UCSD-AML1 (cell line): ENCODE data around the gene UNCX.
"Not testable (repeated sequence)": the region's sequence is repeated elsewhere in the genome, so short reads cannot be mapped to it uniquely, and the experiment has no call there.

Experiments used
- DNase-seq: peaks from one replicate; lab custom pipeline; 2025; ENCODE audit not compliant: unreplicated experiment; lab: John Stamatoyannopoulos, UW

Gene UNCX

GRCh38 chr7:1274121-1274875, 41.6 kb downstream of the UNCX start:
- DNase-seq, result no peak

- no peak for DNase-seq
Observed at GRCh38 chr7:1274876-1275375, 42.3 kb downstream of the UNCX start.

GRCh38 chr7:1275451-1276381, 43.0 kb downstream of the UNCX start:
- DNase-seq, result no peak

GRCh38 chr7:1276626-1277175, 44.0 kb downstream of the UNCX start:
- DNase-seq, result no peak

GRCh38 chr7:1278543-1278942, 45.9 kb downstream of the UNCX start:
- DNase-seq, result no peak

- DNase-seq, result no peak
Observed at GRCh38 chr7:1279041-1279440, 46.4 kb downstream of the UNCX start.

GRCh38 chr7:1279895-1280294, 47.2 kb downstream of the UNCX start:
- not testable (repeated sequence) for DNase-seq

GRCh38 chr7:1281068-1281467, 48.4 kb downstream of the UNCX start:
- no peak for DNase-seq

- DNase-seq, result no peak
Observed at GRCh38 chr7:1282679-1283078, 50.0 kb downstream of the UNCX start.

GRCh38 chr7:1283337-1283736, 50.7 kb downstream of the UNCX start:
- DNase-seq, result no peak

- no peak for DNase-seq
Observed at GRCh38 chr7:1283941-1284742, 51.5 kb downstream of the UNCX start.

GRCh38 chr7:1284743-1285458, 52.2 kb downstream of the UNCX start:
- DNase-seq, result no peak

GRCh38 chr7:1285556-1286301, 53.1 kb downstream of the UNCX start:
- no peak for DNase-seq
